IMR-90 (cell line): Measurements from ENCODE around the gene CTBP2. TPM values are rescaled to one million over a fixed set of nuclear protein-coding genes. Genes with fewer than 3 reads are reported as not detected.

Experiments
- ATAC-seq: fragments of 200-7000 bp; cut with Tn5 transposase; 2 replicates; pipeline ENCODE4 v1.9.1; 2020; ENCODE audit warnings: low read depth, mild to moderate bottlenecking, moderate library complexity
- BruUV-seq: library from RNA; stranded (reverse); fragments of 400-500 nt; replicated peaks from 2 replicates; lab custom pipeline; 2021; lab: Mats Ljungman, UMichigan
- CTCF ChIA-PET: fragments of 300-600 bp; formaldehyde crosslinking; extraction: SDS; loops from one replicate; lab custom pipeline; 2021; ENCODE audit warnings: antibody characterized with exemption; lab: Yijun Ruan, JAX
- POLR2A ChIA-PET: fragments of 300-600 bp; sonication (Branson Sonifier 250); formaldehyde crosslinking; loops from one replicate; lab custom pipeline; 2022; ENCODE audit warnings: antibody characterized with exemption; ENCODE audit not compliant: unreplicated experiment; lab: Charles Lee
- DNase-seq: peaks from one replicate; pipeline ENCODE4 v3.0.0; 2013
- H2AFZ ChIP-seq: replicated peaks from 2 replicates; pipeline ENCODE3; 2013; ENCODE audit warnings: low read length, mild to moderate bottlenecking; ENCODE audit not compliant: poor library complexity
- H2AK5ac ChIP-seq: 2 replicates; pipeline ENCODE4 v1.6.1; 2013; ENCODE audit warnings: low read depth, low read length, inconsistent platforms
- H2AK9ac ChIP-seq: replicated peaks from 2 replicates; pipeline ENCODE3; 2013; ENCODE audit warnings: mild to moderate bottlenecking, low read depth, low read length, moderate library complexity; ENCODE audit not compliant: poor library complexity
- H2BK120ac ChIP-seq: 2 replicates; pipeline ENCODE4 v1.6.1; 2013; ENCODE audit warnings: low read depth, low read length, inconsistent platforms
- H2BK15ac ChIP-seq: 3 replicates; pipeline ENCODE4 v1.6.1; 2013; ENCODE audit warnings: low read depth, low read length, inconsistent platforms
- H2BK20ac ChIP-seq: 2 replicates; pipeline ENCODE4 v1.6.1; 2013; ENCODE audit warnings: low read depth, mild to moderate bottlenecking, inconsistent platforms, low read length, moderate library complexity
- H2BK5ac ChIP-seq: 2 replicates; pipeline ENCODE4 v1.6.1; 2013; ENCODE audit warnings: mild to moderate bottlenecking, low read depth, low read length, inconsistent platforms; ENCODE audit not compliant: poor library complexity, severe bottlenecking
- H3K14ac ChIP-seq: replicated peaks from 2 replicates; pipeline ENCODE4 v1.6.1; 2013; ENCODE audit warnings: low read depth, low read length, inconsistent platforms
- H3K18ac ChIP-seq: 2 replicates; pipeline ENCODE4 v1.6.1; 2013; ENCODE audit warnings: low read depth, low read length, control low read depth
- H3K23ac ChIP-seq: 2 replicates; pipeline ENCODE4 v1.6.1; 2013; ENCODE audit warnings: low read depth, low read length, inconsistent platforms
- H3K27ac ChIP-seq: 2 replicates; pipeline ENCODE4 v1.5.1; 2013; ENCODE audit warnings: mild to moderate bottlenecking, control low read depth, low read length; ENCODE audit not compliant: insufficient read depth
- H3K27me3 ChIP-seq: 2 replicates; pipeline ENCODE4 v1.6.1; 2013; ENCODE audit warnings: low read length; ENCODE audit not compliant: control insufficient read depth, insufficient read depth
- H3K36me3 ChIP-seq: 2 replicates; pipeline ENCODE4 v1.6.1; 2013; ENCODE audit warnings: low read length, mixed read lengths; ENCODE audit not compliant: control insufficient read depth, insufficient read depth
- H3K4ac ChIP-seq: 2 replicates; pipeline ENCODE4 v1.6.1; 2013; ENCODE audit warnings: low read depth, low read length, inconsistent platforms
- H3K4me1 ChIP-seq: 2 replicates; pipeline ENCODE4 v1.6.1; 2013; ENCODE audit warnings: low read length, mixed read lengths; ENCODE audit not compliant: control insufficient read depth, insufficient read depth
- H3K4me2 ChIP-seq: 2 replicates; pipeline ENCODE4 v1.6.1; 2013; ENCODE audit warnings: low read depth, mild to moderate bottlenecking, control low read depth, low read length, moderate library complexity
- H3K4me3 ChIP-seq: 2 replicates; pipeline ENCODE4 v1.5.1; 2013; ENCODE audit warnings: low read depth, mild to moderate bottlenecking, control low read depth, low read length, moderate library complexity; ENCODE audit not compliant: insufficient read depth
- H3K56ac ChIP-seq: 2 replicates; pipeline ENCODE4 v1.6.1; 2013; ENCODE audit warnings: low read length, inconsistent platforms; ENCODE audit not compliant: insufficient read depth; ENCODE audit errors: extremely low read depth
- H3K79me1 ChIP-seq, 2 experiments: 2 replicates each; pipeline ENCODE4 v1.6.1; 2013; ENCODE audit warnings: low read length in 2 of 2, inconsistent platforms in 1 of 2, low read depth in 1 of 2
- H3K9ac ChIP-seq: 2 replicates; pipeline ENCODE4 v1.6.1; 2013; ENCODE audit warnings: low read depth, low read length, control low read depth
- H3K9me1 ChIP-seq: 2 replicates; pipeline ENCODE4 v1.6.1; 2013; ENCODE audit warnings: low read length, inconsistent platforms; ENCODE audit not compliant: insufficient read depth
- H3K9me3 ChIP-seq: 2 replicates; pipeline ENCODE4 v1.6.1; 2013; ENCODE audit warnings: low read length; ENCODE audit not compliant: control insufficient read depth, insufficient read depth
- H4K20me1 ChIP-seq: 2 replicates; pipeline ENCODE4 v1.6.1; 2013; ENCODE audit warnings: low read length, inconsistent platforms; ENCODE audit not compliant: insufficient read depth
- H4K5ac ChIP-seq: 2 replicates; pipeline ENCODE4 v1.6.1; 2013; ENCODE audit warnings: mild to moderate bottlenecking, low read depth, low read length, control low read depth
- H4K8ac ChIP-seq, 2 experiments: 2 replicates each; pipeline ENCODE4 v1.6.1; 2013; ENCODE audit warnings: low read depth in 2 of 2, low read length in 2 of 2, control low read depth in 1 of 2, inconsistent platforms in 1 of 2
- H4K91ac ChIP-seq: 2 replicates; pipeline ENCODE4 v1.6.1; 2013; ENCODE audit warnings: low read depth, low read length, inconsistent platforms; ENCODE audit not compliant: insufficient read depth
- FOS ChIP-seq: fragments of 150-350 bp; IDR thresholded peaks from 2 replicates; pipeline ENCODE4 v1.6.1; 2016; ENCODE audit warnings: low read depth, low read length
- MAFK ChIP-seq: IDR thresholded peaks from 2 replicates; pipeline ENCODE4 v1.6.1; 2012; ENCODE audit warnings: low read depth, low read length, improper control_type of control experiment
- SMC3 ChIP-seq: fragments of 150-350 bp; IDR thresholded peaks from 2 replicates; pipeline ENCODE4 v1.6.1; 2016; ENCODE audit warnings: low read depth, mild to moderate bottlenecking, antibody characterized with exemption, low read length, moderate library complexity
- WGBS, 2 experiments: methylation state at CpG; one replicate each; pipeline versions ENCODE4 v1.1.5 to v1.1.7; 2013; ENCODE audit warnings: missing lambda C conversion rate in 2 of 2; ENCODE audit not compliant: insufficient read length in 1 of 2; ENCODE audit errors: extremely low coverage in 2 of 2; 5-methylcytosine and 5-hydroxymethylcytosine counted together
- dilution Hi-C: fragments of 300-500 bp; cut with HindIII; formaldehyde crosslinking; loops from one replicate; pipeline ENCODE4 v1.14.3; 2018; ENCODE audit warnings: low sequenced_read_pairs; ENCODE audit not compliant: unreplicated experiment
- in situ Hi-C: fragments of 300-500 bp; cut with MboI; formaldehyde crosslinking; loops from 3 replicates; pipeline ENCODE4 v1.14.3; 2019; ENCODE audit warnings: low sequenced_read_pairs, inconsistent platforms, mixed read lengths
- intact Hi-C: fragments of 100-400 bp; cut with micrococcal nuclease; formaldehyde crosslinking; loops from 2 replicates; pipeline ENCODE4 v1.10.0; 2022
- polyA plus RNA-seq, 3 experiments: library from polyadenylated mRNA; depleted of rRNA; stranded (reverse); fragments of >200 nt; gene quantifications; 2 replicates each; pipeline ENCODE4 v1.2.3, GENCODE V29; 2012; ENCODE audit warnings: low replicate concordance in 1 of 3
- total RNA-seq: library from RNA; depleted of rRNA; stranded (reverse); fragments of >200 nt; gene quantifications from 2 replicates; pipeline ENCODE4 v1.2.3, GENCODE V29; 2012
- TF ChIP-seq, protein P1 (sequence below): fragments of 150-350 bp; IDR thresholded peaks from 2 replicates; pipeline ENCODE4 v1.6.1; 2016; ENCODE audit warnings: low read depth, mild to moderate bottlenecking, low read length, moderate library complexity, borderline replicate concordance

The CTBP2 gene
- total and polyA plus RNA-seq, 2 of the 4 experiments (the other 2 are of a cell fraction): 81.0 to 86.6 TPM

GRCh38 chr10:125018576-125019143, 141.7 kb downstream of the CTBP2 start:
- DNase-seq: no peak
- Histone ChIP-seq H3K9me1 (peaks cover 30% of the 10 kb centered on the region), H3K56ac (no peak overlapping the region), H3K4me3 (no peak overlapping the region), H3K36me3 (peaks cover 34% of the 10 kb centered on the region), H3K23ac (no peak overlapping the region), H2BK120ac (no peak overlapping the region), H3K4ac (no peak overlapping the region), H4K91ac (no peak overlapping the region), H2BK15ac (no peak overlapping the region), H4K20me1 (peaks cover 97% of the 10 kb centered on the region), H3K9ac (no peak overlapping the region), H3K4me1 (peaks cover 5% of the 10 kb centered on the region; the same call in 1 of the 2 replicates), H3K27ac (no peak overlapping the region), H2BK5ac (no peak overlapping the region), H2AFZ (no peak overlapping the region), H2AK5ac (no peak overlapping the region), H3K9me3 (no peaks in the 10 kb centered on the region), H4K5ac (no peak overlapping the region), H3K4me2 (no peak overlapping the region), H4K8ac (no peak overlapping the region), H3K27me3 (no peaks in the 10 kb centered on the region), H3K79me1 (peaks cover 41 to 100% of the 10 kb centered on the region in 2 experiments), H2BK20ac (no peak overlapping the region), H3K14ac (no peak overlapping the region), H2AK9ac (no peak overlapping the region), H3K18ac (no peak overlapping the region)
- TF ChIP-seq SMC3: no peak
- TF ChIP-seq, protein P1, sequence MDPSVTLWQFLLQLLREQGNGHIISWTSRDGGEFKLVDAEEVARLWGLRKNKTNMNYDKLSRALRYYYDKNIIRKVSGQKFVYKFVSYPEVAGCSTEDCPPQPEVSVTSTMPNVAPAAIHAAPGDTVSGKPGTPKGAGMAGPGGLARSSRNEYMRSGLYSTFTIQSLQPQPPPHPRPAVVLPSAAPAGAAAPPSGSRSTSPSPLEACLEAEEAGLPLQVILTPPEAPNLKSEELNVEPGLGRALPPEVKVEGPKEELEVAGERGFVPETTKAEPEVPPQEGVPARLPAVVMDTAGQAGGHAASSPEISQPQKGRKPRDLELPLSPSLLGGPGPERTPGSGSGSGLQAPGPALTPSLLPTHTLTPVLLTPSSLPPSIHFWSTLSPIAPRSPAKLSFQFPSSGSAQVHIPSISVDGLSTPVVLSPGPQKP: no peak
- no peak for TF ChIP-seq FOS
- TF ChIP-seq MAFK: no peak
- dilution Hi-C loops: no loop called here
- WGBS, 2 experiments: 93% methylated on average over 6 of the region's 9 CpGs; no CpG with 5 or more reads in 1 of the 2 experiments
- in situ Hi-C loops: no loop called here
- no TSS peak for BruUV-seq
- intact Hi-C loops: no loop called here
- ChIA-PET POLR2A (no interaction called here), CTCF (no interaction called here)
- ATAC-seq: no peak
